ENCODE data around the gene CDC7. TPM values are rescaled to one million over a fixed set of nuclear protein-coding genes. Genes with fewer than 3 reads are reported as not detected.
A peak's percentile ranks its signal among the peaks of the same experiment; 100 is the strongest.
"Not testable (repeated sequence)": the region's sequence is repeated elsewhere in the genome, so short reads cannot be mapped to it uniquely, and the experiment has no call there.

The CDC7 gene
- 62.8 and 64.8 TPM in 2 replicates for total RNA-seq
- long read RNA-seq, transcript CDC7-201 (12 exons, 3,173 nt), result major isoform, 83 of 152 reads
- long read RNA-seq, partial matches to known transcripts, result 28 of 152 reads
- long read RNA-seq, other reads (novel, unspliced or antisense), result 37 of 152 reads

DNA sequence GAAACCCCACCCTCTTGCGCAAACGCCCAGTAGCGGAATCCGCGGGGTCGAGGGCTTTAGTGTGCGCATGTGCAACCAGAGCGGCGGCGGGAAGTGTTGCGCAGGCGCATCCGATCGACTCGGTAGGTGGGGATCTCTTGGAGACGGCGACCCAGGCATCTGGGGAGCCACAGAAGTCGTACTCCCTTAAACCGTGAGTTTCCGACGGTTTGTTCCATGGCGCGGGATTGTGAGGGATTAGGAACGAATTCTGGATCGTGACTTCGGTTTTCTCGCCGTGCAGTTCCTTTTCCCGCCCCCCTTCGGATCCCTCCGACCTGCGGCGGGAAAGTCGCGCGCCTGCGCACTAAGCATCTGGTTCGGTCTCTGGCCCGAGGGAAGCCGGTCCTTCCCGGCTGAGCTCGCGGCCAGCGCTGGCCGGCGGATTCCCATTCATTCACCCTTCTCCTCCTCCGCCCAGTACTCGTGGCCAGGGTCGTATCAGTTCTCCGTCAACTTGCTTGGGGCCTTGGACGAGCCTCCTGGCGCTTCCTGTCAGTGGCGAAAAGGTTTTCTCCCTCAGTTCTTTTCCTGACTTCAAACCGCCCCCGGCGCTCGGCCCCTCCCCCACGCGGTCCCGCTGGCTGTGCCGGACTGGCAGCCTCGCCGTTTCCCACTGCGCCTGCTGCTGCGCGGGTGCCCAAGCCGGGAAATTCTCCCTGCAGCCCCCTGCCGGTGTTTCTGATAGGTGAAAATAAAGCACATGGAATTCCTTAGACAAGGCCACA, at the start of gene CDC7:
CDC7 (plus strand) TSS at position 96 of the 767 bp plus-strand sequence. CDS start 866 bp downstream, outside the sequence.
- Mint-ChIP-seq H3K27ac (ENCODE audit: unreplicated experiment) (no peak within 1 kb of the TSS), H3K36me3 (ENCODE audit: low read depth) (peaks cover 4% of the 10 kb centered on the region), H3K9me3 (no peaks in the 10 kb centered on the region), H3K4me1 (peaks cover 36% of the 10 kb centered on the region), H3K4me3 (no peak within 1 kb of the TSS), H3K27me3 (ENCODE audit: low read depth) (no peaks in the 10 kb centered on the region)
- DNase-seq (ENCODE audit: low read depth, low spot score), result peak; percentile 95
- TF ChIP-seq, protein P1, sequence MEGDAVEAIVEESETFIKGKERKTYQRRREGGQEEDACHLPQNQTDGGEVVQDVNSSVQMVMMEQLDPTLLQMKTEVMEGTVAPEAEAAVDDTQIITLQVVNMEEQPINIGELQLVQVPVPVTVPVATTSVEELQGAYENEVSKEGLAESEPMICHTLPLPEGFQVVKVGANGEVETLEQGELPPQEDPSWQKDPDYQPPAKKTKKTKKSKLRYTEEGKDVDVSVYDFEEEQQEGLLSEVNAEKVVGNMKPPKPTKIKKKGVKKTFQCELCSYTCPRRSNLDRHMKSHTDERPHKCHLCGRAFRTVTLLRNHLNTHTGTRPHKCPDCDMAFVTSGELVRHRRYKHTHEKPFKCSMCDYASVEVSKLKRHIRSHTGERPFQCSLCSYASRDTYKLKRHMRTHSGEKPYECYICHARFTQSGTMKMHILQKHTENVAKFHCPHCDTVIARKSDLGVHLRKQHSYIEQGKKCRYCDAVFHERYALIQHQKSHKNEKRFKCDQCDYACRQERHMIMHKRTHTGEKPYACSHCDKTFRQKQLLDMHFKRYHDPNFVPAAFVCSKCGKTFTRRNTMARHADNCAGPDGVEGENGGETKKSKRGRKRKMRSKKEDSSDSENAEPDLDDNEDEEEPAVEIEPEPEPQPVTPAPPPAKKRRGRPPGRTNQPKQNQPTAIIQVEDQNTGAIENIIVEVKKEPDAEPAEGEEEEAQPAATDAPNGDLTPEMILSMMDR (conservative IDR thresholded peaks at IDR 0.05), result peak; percentile 75

DNA sequence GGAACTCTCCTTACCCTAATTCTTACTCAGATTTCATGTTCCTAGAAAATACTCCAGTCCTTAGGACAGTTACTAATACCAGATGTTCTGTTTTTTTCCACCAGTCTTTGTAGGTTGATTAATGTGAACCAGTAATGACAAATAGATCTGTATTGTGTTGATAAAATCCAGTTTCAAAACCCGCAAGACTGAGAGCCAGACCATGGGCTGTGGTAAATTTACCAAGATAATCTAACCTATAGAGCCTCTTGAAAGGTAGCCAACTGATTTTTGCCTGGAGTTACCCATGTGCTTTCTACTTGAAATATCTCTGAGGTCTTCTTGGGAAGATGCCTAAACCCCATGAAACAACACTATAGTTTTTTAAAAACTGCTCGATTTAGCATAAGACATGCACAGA, 46.5 kb upstream of the CDC7 start:
- Mint-ChIP-seq H3K27ac (ENCODE audit: unreplicated experiment) (no peak overlapping the region), H3K9me3 (peaks cover 2% of the 10 kb centered on the region), H3K36me3 (ENCODE audit: low read depth) (no peaks in the 10 kb centered on the region), H3K4me1 (peaks cover 10% of the 10 kb centered on the region), H3K27me3 (ENCODE audit: low read depth) (peaks cover 2% of the 10 kb centered on the region), H3K4me3 (no peak overlapping the region)
- TF ChIP-seq, protein P1 (conservative IDR thresholded peaks at IDR 0.05), result no peak
- DNase-seq (ENCODE audit: low read depth, low spot score), result no peak

DNA sequence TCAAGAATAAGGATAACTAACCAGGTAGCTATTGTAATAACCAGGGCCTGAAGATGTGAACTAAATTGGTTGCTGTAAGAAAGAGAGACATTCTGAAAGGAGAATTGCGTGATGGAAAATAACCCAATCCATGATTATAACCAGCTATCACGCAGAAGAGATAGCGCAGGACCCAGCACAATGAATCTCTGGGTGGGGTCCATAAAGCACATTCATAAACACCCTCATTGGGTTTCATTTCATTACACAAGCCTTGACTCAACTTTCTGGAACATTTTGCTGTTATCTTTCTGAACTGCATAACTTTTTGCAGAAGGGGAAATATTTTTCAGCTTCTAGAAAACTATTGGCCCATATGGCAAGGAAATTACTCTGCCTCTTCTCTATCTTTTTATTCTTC, 45.3 kb upstream of the CDC7 start:
- no peak overlapping the region for H3K27ac Mint-ChIP-seq (ENCODE audit: unreplicated experiment)
- no peak overlapping the region for H3K4me3 Mint-ChIP-seq
- DNase-seq (ENCODE audit: low read depth, low spot score), result no peak
- TF ChIP-seq, protein P1 (conservative IDR thresholded peaks at IDR 0.05), result no peak
- H3K36me3 Mint-ChIP-seq (ENCODE audit: low read depth), result no peaks in the 10 kb centered on the region
- H3K9me3 Mint-ChIP-seq, result peaks cover 2% of the 10 kb centered on the region
- peaks cover 2% of the 10 kb centered on the region for H3K27me3 Mint-ChIP-seq (ENCODE audit: low read depth)
- H3K4me1 Mint-ChIP-seq, result peaks cover under 1% of the 10 kb centered on the region

DNA sequence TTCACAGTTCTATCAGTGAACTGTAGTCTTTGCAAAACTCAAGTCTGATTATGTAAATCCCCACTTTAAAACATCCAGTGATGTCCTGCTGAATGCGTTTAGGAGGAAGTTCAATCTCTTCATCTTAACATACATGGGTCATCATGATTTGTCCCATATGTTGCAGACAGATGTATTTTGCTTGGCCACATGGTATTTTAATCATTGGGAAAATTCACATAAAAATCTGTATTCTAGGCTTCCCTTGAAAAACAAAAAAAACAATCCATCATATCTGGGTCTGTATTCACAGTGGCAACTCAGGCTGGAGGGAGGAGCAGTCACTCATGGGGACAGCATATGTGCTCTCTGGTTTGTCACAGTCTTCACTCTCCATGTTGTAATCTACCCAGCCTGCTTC, 44.8 kb upstream of the CDC7 start:
- no peak overlapping the region for H3K27ac Mint-ChIP-seq (ENCODE audit: unreplicated experiment)
- TF ChIP-seq, protein P1 (conservative IDR thresholded peaks at IDR 0.05), result no peak
- H3K4me3 Mint-ChIP-seq, result no peak overlapping the region

DNA sequence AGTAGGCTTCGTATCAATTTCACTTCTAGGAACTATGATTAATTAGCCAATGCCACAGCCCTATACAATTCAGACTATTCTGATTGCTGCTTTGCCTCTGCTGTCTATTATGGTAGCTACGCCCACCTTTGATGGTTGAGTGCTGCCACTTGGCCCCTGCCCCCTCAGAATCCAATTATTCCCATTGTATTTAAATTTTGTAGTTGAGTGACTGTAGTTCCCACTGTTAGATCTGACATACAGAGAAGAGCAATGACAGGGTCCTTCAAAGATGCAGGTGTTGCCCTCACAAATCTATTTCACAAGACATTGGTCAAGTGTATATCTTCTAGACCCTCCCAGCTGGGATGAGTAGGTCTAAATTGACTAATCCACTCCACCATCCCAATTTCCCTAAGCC, 35.3 kb upstream of the CDC7 start:
- not testable (repeated sequence) for H3K4me3 Mint-ChIP-seq; H3K27ac Mint-ChIP-seq (ENCODE audit: unreplicated experiment); H3K4me1 Mint-ChIP-seq; DNase-seq (ENCODE audit: low read depth, low spot score); H3K27me3 Mint-ChIP-seq (ENCODE audit: low read depth)
- peaks cover 37% of the 10 kb centered on the region for H3K9me3 Mint-ChIP-seq
- peaks cover 23% of the 10 kb centered on the region for H3K36me3 Mint-ChIP-seq (ENCODE audit: low read depth)

More for the DNA sequence above, 44.8 kb upstream of the CDC7 start:
- H3K9me3 Mint-ChIP-seq, result peaks cover 6% of the 10 kb centered on the region
- peaks cover 3% of the 10 kb centered on the region for H3K36me3 Mint-ChIP-seq (ENCODE audit: low read depth)
- DNase-seq (ENCODE audit: low read depth, low spot score), result no peak
- peaks cover 2% of the 10 kb centered on the region for H3K27me3 Mint-ChIP-seq (ENCODE audit: low read depth)
- no peaks in the 10 kb centered on the region for H3K4me1 Mint-ChIP-seq
